NCI-H345 (cell line): ENCODE measurements around the gene MYO7B.

Experiments used
- DNase-seq: peaks from one replicate; lab custom pipeline; 2025; lab: John Stamatoyannopoulos, UW

MYO7B gene

DNA sequence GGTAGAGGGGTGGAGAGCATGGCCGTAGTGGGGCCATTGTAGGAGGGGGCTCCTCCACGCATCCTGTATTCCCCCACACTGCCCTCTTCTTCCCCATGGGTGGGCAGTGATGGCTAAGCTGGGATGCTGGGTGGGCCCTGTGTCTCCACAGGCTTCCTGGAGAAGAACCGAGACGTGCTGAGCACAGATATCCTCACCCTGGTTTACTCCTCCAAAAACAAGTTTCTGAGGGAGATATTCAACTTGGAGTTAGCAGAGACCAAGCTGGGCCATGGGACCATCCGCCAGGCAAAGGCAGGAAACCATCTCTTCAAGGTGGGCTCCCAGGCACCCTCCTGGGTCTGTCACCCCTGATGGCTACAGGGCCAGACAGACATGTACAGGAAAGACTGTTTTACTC is 52.8 kb downstream of the MYO7B start:
- no peak for DNase-seq

DNA sequence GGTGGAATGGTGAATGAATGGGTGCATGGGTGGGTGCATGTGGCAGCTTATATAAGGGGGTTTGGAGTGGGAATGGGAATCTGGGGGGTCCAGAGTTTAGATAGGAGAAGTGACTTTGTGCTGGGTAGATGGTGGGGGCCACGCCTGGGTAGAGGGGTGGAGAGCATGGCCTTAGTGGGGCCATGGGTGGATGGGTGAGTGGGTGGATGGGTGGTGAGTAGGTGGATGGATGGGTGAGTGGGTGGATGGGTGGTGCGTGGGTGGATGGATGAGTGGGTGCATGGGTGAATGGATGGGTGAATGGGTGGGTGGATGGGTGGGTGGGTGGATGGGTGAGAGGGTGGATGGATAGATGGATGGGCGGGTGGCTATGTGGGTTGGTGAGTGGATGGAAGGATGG is 53.9 kb downstream of the MYO7B start:
- no peak for DNase-seq

DNA sequence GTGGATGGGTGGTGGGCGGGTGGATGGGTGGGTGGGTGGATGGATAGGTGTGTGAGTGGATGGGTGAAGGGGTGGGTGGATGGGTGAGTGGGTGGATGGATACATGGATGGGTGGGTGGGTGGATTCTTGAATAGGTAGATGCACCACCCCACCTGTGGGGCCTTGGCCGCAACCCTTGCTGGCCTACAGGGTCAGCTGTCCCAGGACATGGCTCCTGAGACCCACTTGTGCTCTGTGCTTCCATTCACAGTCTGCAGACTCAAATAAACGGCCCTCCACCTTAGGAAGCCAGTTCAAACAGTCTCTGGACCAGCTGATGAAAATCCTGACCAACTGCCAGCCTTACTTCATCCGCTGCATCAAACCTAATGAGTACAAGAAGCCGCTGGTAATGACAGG is 54.4 kb downstream of the MYO7B start:
- no peak for DNase-seq

DNA sequence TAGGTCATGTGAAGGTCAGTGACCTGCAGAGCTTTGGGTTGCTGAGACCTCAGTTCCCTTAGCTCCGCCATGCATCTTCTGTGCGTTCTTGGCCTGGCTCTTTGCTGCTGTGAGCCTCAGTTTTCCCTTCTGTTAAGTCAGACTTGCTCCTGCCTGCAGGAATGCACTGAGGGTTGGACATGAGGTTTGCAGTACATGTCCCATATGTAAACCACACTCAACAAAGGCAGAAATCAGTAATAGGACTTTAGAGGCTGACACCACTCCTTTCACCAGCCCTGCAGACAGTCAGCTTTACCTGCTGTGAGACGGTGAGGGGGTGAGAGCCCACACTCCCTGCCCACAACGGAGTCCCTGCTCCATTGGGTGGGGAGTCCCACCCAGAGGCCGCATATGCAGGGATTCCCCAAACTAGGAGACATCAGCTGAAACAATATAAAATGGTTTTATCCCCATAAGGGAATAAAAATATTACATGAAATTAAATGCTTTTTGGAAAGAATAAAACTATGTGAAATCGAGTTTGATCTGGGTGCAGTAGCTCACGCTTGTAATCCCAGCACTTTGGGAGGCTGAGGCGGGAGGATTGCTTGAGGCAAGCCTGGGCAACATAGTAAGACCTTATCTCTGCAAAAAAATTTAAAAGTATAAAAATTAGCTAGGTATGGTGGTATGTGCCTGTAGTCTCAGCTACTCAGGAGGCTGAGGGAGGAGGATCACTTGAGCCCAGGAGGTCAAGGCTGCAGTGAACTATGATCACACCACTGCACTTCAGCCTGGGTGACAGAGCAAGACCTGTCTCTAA is 55.1 kb downstream of the MYO7B start:
- no peak for DNase-seq

DNA sequence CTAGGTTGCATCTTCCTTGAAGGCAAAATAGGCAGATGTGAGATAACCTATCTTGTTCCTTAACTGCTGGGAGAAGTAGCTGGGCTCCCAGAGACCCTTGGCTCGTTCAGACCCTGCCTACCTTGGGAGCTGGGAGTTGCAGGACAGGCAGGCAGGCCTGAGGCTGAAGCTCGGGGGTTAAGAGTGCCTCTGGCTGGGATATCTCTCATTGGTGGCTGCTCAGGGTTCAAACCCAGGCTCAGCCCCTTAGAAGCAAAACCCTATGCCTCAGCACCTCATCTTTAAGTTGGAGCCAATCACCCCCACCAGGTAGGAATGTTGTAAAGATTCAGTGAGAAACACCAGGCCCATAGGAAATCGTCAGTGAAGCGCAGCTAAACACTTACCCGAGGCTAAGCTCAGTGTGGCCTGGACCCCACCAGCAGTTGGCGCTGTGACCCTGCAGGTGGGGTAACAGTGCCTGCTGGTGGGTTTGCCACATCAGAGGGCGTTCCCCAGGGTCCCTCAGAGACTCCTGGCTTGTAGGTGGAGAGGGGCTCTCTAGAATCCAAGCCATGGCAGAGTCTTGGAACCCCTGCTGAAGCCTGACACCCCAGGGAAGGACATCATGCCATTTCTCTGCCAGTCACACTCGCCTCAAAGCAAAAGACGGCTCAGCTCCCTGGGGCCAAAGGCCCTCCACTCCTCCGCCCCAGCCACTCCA is 55.9 kb downstream of the MYO7B start:
- DNase-seq = peak; percentile 45

DNA sequence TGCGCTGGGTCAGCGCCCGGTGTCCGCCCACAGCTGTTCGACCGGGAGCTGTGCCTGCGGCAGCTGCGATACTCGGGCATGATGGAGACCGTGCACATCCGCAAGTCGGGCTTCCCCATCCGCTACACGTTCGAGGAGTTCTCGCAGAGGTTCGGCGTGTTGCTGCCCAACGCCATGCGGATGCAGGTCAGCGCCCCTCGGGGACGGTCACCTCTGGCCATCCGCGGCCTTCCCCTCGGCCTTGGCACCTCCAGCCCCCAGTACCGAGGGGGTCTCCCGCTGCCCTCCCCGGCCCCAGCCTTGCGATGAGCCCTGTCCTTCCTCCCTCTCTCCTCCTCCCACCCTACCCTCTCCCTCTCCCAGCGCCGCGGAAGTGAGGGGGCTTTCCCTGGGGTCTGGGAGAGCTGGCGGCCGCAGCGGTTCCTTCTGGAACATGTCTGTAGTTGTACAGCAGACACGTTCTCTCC is 57.3 kb downstream of the MYO7B start:
- DNase-seq = no peak

DNA sequence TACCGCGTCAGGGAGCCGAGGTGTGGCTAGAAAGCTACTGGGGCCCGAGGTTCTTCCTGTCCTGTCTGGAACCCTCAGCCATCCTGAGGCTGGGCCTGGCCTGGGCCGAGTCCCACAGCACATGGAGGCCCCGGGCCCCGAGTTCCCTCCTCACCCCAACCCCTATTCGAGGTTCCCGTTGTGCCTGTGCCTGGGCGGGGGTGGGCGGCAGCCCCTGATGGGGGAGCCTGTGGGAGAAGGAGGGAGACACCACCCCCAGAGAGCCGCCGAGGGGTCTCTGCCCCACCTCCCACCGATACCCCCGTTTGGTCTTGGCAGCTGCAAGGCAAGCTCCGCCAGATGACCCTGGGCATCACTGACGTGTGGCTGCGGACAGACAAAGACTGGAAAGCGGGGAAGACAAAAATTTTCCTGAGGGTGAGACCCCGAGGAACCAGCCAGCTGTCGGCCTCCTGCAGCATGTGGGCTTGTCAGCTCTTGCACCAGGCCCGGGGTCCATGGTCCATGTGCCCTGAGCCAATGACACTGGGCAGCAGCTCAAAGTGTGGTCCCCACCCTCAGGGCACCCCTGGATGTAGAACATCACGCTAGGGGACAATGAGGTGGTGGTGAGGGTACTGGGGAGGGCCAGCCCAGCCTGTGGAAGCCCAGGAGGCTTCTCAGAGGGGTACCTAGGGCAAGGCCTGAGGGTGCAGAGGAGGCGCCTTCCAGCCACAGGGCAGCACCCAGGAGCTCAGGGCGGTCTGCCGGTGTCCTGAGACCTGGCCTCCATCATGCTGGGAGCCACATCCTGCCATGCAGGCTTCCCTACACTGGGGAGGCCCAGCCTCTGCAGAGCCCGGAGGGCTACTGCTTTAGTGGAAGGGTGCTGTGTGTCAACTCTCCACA is 58.0 kb downstream of the MYO7B start:
- DNase-seq = no peak

DNA sequence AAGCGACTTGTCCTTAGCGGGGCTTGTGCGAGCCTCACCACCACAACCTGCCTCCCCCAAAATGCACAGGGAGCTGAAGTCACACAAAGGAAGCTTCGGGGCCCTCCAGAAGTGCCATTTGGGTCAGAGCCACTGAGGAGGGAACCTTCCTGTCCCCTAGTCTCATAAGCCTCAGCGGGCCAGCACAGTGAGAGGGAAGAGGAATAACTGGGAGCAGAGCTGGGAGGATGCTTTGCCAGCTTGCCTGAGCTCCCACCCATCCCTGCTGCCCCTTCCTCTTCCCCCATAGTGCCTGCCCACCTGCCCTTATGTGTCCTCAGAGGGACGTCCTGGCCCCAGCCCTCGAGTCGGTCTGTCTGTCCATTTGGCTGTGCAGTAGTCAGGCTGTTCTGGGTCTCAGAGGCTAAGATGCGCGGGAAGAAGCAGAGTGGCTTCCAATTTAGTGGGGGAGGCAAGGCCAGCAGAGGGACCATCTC is 58.7 kb downstream of the MYO7B start:
- DNase-seq = no peak

DNA sequence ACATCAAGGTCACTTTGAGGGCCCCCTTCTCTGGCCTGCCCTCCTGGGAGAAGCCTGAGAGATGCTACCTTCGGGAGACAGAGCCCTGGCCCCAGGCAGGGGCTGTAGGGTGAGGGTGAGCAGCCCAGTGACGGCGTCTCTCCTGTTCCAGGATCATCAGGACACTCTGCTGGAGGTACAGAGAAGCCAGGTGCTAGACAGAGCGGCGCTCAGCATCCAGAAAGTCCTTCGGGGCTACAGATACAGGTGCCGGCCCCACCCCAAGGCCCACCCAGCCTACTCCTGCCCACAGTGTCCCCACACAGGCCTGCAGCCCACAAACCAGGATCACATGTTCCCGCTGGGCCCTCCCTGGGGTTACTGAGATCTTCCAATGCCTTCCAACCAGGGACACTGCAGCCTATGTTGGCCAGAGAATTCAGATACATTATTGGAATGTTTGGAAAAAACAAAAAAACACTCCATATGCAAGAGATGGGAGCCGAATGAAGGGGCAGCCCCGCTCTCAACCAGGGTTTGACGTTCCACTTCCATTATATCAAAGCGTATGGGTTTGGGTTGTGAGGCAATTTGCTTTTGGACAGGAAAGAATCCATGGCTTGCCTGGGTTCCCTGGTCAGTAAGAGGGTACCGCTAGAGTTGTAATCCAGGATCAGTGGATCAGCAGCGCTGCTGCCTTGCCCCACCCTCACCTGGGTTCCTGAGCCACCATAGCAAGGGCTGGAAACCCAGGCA is 61.0 kb downstream of the MYO7B start:
- no peak for DNase-seq

DNA sequence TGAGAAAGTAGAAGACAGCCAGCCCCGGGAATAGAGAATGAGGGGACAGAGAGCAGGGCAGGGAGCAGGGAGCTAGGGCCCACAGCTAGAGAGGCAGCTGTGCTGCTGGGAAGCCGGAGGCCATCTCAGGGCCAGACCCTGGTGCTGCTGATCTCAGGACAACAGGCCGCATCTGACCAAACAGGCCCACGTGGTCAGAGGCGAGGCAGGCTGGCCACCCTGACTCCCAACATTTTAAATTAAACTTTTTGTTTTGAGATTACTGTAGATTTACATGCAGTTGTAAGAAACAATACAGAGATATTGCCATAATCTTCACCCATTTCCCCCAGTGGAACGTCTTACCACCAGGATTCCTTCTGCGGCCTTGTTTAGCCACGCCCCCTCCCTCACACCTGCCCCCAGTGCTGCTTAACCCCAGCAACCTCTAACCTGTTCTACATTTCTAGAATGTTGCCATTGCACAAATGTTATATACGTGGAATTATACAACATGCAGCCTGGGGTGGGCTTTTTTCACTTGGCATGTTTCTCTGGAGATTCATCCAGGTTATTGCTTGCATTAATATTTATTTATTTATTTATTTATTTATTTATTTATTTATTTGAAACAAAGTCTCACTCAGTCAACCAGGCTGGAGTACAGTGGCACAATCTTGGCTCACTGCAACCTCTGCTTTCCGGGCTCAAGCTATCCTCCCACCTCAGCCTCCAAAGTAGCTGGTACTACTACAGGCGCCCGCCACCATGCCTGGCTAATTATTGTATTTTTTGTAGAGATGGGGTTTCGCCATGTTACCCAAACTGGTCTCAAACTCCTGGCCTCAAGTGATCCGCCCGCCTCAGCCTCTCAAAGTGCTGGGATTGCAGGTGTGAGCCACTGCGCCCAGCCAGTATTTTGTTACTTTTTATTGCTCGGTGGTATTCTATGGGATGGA is 61.8 kb downstream of the MYO7B start:
- no peak for DNase-seq

DNA sequence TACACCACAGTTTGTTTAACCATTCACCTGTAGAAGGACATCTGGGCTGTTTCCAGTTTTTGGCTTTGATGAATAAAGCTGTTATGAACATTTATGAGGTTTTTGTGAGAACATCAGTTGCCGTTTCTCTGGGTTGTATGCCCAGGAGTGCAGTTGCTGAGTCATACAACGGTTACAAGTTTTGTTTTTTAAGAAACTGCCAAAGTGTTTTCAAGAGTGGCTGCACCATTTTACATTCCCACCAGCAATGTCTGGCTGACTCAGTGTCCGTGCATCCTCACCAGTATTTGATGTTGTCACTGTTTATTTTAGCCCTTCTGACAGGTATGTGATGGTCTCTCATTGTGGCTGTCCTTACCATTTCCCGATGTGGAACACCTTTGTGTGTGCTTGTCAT is 62.5 kb downstream of the MYO7B start:
- DNase-seq = no peak

DNA sequence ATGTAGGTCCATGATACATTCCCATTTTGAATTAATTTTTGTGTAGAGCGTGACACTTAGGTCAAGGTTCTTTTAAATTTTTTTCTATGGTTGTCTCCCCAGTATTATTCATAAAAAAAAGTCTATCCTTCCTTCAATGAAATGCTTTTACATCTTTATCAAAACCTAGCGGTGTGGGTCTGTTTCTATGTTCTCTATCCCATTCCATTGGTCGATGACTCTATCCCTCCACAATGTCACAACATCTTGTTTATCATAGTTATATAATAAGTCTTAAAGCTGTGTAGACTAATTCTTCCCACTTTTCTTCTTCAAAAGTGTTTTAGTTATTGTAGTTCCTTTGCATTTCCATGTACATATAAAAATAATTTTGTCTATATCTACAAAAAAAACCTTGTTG is 63.2 kb downstream of the MYO7B start:
- no peak for DNase-seq

DNA sequence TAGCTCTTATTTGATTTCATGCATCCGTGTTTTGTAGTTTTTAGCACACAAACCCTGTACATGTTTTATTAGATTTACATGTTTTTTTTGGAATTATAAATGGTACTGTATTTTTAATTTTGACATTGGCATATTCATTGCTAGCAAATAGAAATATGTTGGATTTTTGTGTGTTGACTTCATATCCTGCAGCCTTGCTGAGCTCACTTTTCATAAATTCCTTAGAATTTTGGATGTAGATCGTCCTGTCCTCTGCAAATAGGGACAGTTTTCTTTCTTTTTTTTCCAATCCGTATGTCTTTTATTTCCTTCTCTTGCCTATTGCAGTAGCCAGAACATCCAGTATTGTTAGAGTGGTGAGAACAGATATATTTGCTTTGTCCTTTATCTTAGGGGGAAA is 63.7 kb downstream of the MYO7B start:
- DNase-seq = no peak

DNA sequence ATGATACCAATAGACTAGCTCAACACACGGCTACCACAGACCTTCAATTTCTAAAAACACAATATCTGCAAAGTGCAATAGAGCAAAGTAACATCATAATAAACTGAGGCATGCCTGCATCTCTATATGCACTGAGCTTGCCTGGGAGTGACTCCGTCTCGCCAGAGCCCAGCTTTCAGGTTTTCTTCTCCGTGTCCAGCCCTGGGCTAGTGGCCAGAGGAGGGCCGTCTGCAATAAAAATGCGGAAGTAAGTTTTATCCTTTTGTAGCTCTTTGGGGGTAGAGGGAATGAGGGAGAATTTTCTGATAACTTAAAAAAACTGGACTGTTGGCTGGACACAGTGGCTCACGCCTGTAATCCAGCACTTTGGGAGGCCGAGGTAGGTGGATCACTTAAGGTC is 69.5 kb downstream of the MYO7B start:
- no peak for DNase-seq

DNA sequence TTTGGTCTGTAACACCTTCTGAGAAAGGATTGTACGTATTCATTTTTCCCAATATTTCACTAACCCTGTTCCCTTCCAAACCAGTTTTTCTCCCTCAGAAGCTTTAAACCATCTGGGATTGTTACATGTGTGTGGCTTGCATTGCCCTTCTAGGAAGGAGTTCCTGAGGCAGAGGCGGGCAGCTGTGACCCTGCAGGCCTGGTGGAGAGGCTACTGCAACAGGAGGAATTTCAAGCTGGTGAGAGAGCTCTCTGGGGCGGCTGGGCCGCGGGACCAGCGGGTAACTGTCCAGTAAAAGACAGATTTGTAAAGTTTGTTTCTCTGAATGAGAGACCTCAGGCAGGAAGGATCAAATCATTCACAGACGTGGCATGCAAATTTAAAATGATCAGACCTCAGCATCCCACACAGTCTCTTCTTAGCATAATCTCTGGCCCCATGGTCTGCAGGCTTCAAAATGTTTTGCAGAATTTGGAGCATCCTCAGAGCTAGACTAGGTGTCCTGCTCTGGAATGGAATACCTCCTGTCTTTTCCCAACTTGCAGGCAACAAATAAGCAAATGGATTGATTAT is 70.3 kb downstream of the MYO7B start:
- DNase-seq = no peak

DNA sequence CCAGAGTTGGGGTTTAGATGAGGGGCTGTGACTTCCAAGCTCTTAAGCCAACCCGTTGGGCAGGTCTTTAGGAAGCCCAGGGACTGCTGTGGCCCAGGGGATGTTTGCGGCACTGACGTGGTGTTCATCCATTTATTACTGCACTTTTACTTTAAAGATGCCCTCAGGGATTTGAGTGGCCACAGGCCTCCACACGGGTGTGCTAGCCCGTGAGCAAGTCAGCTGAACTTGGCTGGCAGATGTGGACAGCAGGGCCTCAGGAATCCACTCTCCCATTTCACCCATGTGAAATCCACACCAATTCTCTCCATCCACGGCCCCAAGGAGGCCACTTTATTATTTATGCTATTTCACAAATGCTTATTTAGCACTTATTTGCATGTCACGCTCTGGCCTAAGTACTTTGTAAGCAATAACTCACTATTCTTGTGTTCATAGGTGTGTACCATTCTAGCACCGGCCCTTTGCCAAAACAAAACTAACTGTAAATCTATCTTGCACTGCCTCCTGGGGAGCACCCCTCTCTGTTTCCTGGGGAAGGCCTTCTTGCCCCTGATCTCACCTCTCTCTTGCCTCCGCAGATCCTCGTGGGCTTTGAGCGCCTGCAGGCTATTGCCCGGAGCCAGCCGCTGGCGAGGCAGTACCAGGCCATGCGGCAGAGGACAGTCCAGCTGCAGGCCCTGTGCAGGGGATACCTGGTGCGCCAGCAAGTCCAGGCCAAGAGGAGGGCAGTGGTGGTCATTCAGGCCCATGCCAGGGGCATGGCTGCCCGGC is 71.3 kb downstream of the MYO7B start:
- DNase-seq = no peak

DNA sequence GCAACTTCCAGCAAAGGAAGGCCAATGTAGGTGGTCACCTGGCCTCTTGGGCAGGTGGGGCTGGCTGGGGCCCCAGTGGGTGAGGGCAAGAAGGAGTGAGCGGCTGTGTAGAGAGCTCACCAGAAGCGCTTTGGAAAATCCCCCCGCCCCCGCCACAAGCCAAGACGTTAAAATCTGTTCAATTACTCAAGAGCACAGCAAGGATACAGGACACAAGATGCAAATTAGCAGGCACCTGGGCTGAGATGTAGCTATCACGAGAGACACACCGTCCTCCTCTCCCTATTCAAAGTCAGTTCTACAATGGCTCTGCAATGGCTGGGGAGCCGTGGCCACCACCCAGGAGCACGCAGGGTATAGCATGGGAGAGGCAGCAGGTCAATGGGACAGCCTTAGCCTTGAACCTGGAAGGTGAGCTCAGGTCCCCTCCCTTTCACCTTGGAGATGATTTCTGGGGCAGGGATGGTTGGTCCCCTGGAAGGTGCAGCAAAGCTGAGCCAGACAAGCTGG is 72.0 kb downstream of the MYO7B start:
- DNase-seq = no peak

DNA sequence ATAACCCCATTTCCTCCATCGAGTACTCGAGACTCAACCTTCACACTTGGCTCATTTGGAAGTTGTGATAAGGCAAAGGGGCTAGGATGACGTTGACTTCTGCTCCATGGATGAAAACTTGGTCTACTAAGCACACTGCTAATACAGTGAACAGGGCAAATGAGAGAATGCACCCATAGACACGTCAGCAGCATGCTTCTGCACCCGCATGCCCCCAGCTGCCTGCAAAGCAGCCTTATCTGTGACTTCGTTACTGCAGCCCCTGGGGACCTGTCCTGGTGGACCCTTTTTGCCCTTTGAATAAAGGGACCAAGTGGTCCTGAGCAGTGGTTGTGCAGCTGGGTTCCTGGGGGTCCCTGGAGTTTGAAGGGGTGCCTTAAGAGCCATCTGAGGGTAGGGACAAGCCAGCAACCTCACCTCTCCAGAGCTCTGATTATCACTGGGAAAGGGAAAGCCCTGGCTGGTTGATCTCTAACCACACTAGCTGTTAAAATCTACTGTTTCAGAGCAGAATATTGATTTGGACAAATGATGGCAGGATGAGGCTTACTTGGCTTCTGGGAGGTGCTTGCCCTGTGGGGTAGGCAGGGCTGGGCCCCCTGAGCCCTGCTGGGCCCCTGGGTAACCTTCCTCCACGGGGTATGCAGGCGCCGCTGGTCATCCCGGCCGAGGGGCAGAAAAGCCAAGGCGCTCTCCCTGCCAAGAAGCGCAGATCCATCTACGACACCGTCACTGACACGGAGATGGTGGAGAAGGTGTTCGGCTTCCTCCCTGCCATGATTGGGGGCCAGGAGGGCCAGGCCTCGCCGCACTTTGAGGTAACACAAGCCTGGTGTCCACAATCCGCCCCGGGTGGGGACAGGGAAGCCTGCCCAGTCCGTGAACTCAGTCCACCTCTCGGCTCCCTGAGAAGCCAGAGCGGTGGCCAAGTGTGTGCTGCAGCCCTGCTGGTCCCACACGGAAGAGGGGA is 72.9 kb downstream of the MYO7B start:
- DNase-seq = no peak
